ENCODE data around the gene SLC2A10.

SLC2A10 gene

GRCh38 chr20:46774236-46774635 is 64.8 kb downstream of the SLC2A10 start:
- H3K36me3 ChIP-seq (ENCODE audit: control insufficient read depth in 2 of 2, insufficient read depth in 1 of 2, low read length in 2 of 2): no peaks in the 10 kb centered on the region
- H3K9me3 ChIP-seq (ENCODE audit: control insufficient read depth, insufficient read depth, low read depth, low read length): no peaks in the 10 kb centered on the region
- CTCF ChIA-PET: no interaction called here
- no peak overlapping the region for H3K4me3 ChIP-seq (ENCODE audit: low read depth, low read length)
- no peaks in the 10 kb centered on the region for H3K4me1 ChIP-seq (ENCODE audit: control insufficient read depth, insufficient read depth, low read length)
- POLR2A ChIA-PET: no interaction called here
- TF ChIP-seq ZNF529 (tag by site-specific recombination; IDR thresholded peaks at IDR 0.05; ENCODE audit: insufficient replicate concordance) (no peak), ZSCAN18 (tag by site-specific recombination; IDR thresholded peaks at IDR 0.05) (no peak), ZNF677 (tag by site-specific recombination; IDR thresholded peaks at IDR 0.05) (no peak), ZEB2 (tag by site-specific recombination; IDR thresholded peaks at IDR 0.05) (no peak), ZNF692 (tag by site-specific recombination; IDR thresholded peaks at IDR 0.05) (no peak)
- no peak overlapping the region for H3K27ac ChIP-seq (ENCODE audit: extremely low read depth, low read depth, low read length)

GRCh38 chr20:46774943-46775560 is 65.6 kb downstream of the SLC2A10 start:
- no peak overlapping the region for H3K4me3 ChIP-seq (ENCODE audit: low read depth, low read length)
- H3K4me1 ChIP-seq (ENCODE audit: control insufficient read depth, insufficient read depth, low read length): no peaks in the 10 kb centered on the region
- CTCF ChIA-PET: interaction anchor here (1.1 kb wide), 1 partner anchor 27 kb away, joined by 5 read pairs; no protein-coding TSS in a partner anchor
- H3K27ac ChIP-seq (ENCODE audit: extremely low read depth, low read depth, low read length): no peak overlapping the region
- POLR2A ChIA-PET: no interaction called here
- H3K36me3 ChIP-seq (ENCODE audit: control insufficient read depth in 2 of 2, insufficient read depth in 1 of 2, low read length in 2 of 2): no peaks in the 10 kb centered on the region
- TF ChIP-seq ATF2 (tag by site-specific recombination; IDR thresholded peaks at IDR 0.05; ENCODE audit: low read depth): no peak
- no peak for TF ChIP-seq SALL2 (tag by site-specific recombination; IDR thresholded peaks at IDR 0.05; ENCODE audit: borderline replicate concordance)
- no peak for TF ChIP-seq ZBTB6 (tag by site-specific recombination; IDR thresholded peaks at IDR 0.05)
- no peak for TF ChIP-seq BCL11A (tag by site-specific recombination; IDR thresholded peaks at IDR 0.05; ENCODE audit: low read depth)
- no peak for TF ChIP-seq ZNF521 (tag by site-specific recombination; IDR thresholded peaks at IDR 0.05)
- TF ChIP-seq ZNF211 (tag by site-specific recombination; IDR thresholded peaks at IDR 0.05; ENCODE audit: low read depth): no peak
- no peak for TF ChIP-seq SP7 (tag by site-specific recombination; IDR thresholded peaks at IDR 0.05)
- TF ChIP-seq ZNF792 (tag by site-specific recombination; IDR thresholded peaks at IDR 0.05): no peak
- no peak for TF ChIP-seq ZNF558 (tag by site-specific recombination; IDR thresholded peaks at IDR 0.05)
- no peak for TF ChIP-seq ZBTB11 (tag by site-specific recombination; conservative IDR thresholded peaks at IDR 0.05; ENCODE audit: low read depth)
- TF ChIP-seq ZNF24 (tag by site-specific recombination; IDR thresholded peaks at IDR 0.05): no peak
- TF ChIP-seq YY1 (tag by site-specific recombination; IDR thresholded peaks at IDR 0.05): no peak
- no peak for TF ChIP-seq ZNF121 (tag by site-specific recombination; IDR thresholded peaks at IDR 0.05)
- TF ChIP-seq INSM2 (tag by site-specific recombination; IDR thresholded peaks at IDR 0.05): no peak
- no peaks in the 10 kb centered on the region for H3K9me3 ChIP-seq (ENCODE audit: control insufficient read depth, insufficient read depth, low read depth, low read length)
